H1 (cell line): Measurements from ENCODE around the gene HACE1. TPM values are rescaled to one million over a fixed set of nuclear protein-coding genes. Genes with fewer than 3 reads are reported as not detected.
"Not testable (repeated sequence)": the region's sequence is repeated elsewhere in the genome, so short reads cannot be mapped to it uniquely, and the experiment has no call there.

Source experiments
- CTCF ChIA-PET: fragments of 300-600 bp; sonication (Branson Sonifier 250); formaldehyde crosslinking; loops from one replicate; lab custom pipeline; 2021; ENCODE audit not compliant: partially characterized antibody; lab: Charles Lee
- POLR2A ChIA-PET: fragments of 300-600 bp; sonication (Branson Sonifier 250); formaldehyde crosslinking; loops from one replicate; lab custom pipeline; 2021; ENCODE audit warnings: inconsistent platforms; ENCODE audit not compliant: partially characterized antibody; lab: Charles Lee
- DNase-seq, 2 experiments: peaks; one replicate each; pipeline versions ENCODE4 v3.0.0 to v3.0.0-alpha.2; 2010 to 2022; ENCODE audit warnings: low spot score in 2 of 2, low read depth in 1 of 2, mixed read lengths in 1 of 2
- FAIRE-seq: peaks from 2 replicates; lab custom pipeline; 2011; peaks lifted over from hg19 to GRCh38; lab: Jason Lieb, UNC
- H2AFZ ChIP-seq: 2 replicates; pipeline ENCODE4 v1.8.1; 2012; ENCODE audit warnings: low read length, inconsistent platforms
- H2AK5ac ChIP-seq: 2 replicates; pipeline ENCODE4 v1.6.1; 2013; ENCODE audit warnings: low read depth, low read length
- H2BK120ac ChIP-seq: replicated peaks from 2 replicates; pipeline ENCODE3; 2013; ENCODE audit warnings: low read depth, low read length, inconsistent platforms
- H2BK12ac ChIP-seq: 2 replicates; pipeline ENCODE4 v1.6.1; 2013; ENCODE audit warnings: low read depth, low read length
- H2BK15ac ChIP-seq: 2 replicates; pipeline ENCODE4 v1.6.1; 2013; ENCODE audit warnings: low read length
- H2BK20ac ChIP-seq: 2 replicates; pipeline ENCODE4 v1.6.1; 2013; ENCODE audit warnings: low read length
- H2BK5ac ChIP-seq: 2 replicates; pipeline ENCODE4 v1.6.1; 2013; ENCODE audit warnings: low read depth, low read length
- H3K14ac ChIP-seq: 2 replicates; pipeline ENCODE4 v1.6.1; 2013; ENCODE audit warnings: inconsistent platforms; ENCODE audit not compliant: insufficient read length
- H3K18ac ChIP-seq: 2 replicates; pipeline ENCODE4 v1.6.1; 2013; ENCODE audit warnings: low read length; ENCODE audit errors: extremely low read depth
- H3K23ac ChIP-seq: 2 replicates; pipeline ENCODE4 v1.6.1; 2013; ENCODE audit warnings: inconsistent platforms; ENCODE audit not compliant: insufficient read length
- H3K23me2 ChIP-seq: 2 replicates; pipeline ENCODE4 v1.6.1; 2013; ENCODE audit warnings: low read depth, low read length
- H3K27ac ChIP-seq: 2 replicates; pipeline ENCODE4 v1.6.1; 2011; ENCODE audit warnings: low read depth, low read length, inconsistent platforms
- H3K27me3 ChIP-seq, 4 experiments: replicated peaks in 1 of 4; 1 replicate in 1 of 4; 2 replicates in 3 of 4; pipeline versions ENCODE4 v1.6.1 to v1.8.1; 2011 to 2013; ENCODE audit warnings: low read length in 3 of 4, mild to moderate bottlenecking in 3 of 4, inconsistent platforms in 2 of 4, mixed read lengths in 2 of 4, moderate library complexity in 1 of 4; ENCODE audit not compliant: control insufficient read depth in 3 of 4, insufficient read depth in 3 of 4; ENCODE audit errors: extremely low read depth in 1 of 4
- H3K36me3 ChIP-seq, 4 experiments: 2 replicates each; pipeline versions ENCODE4 v1.6.1 to v1.8.1; 2011 to 2013; ENCODE audit warnings: mild to moderate bottlenecking in 4 of 4, low read length in 3 of 4, moderate library complexity in 2 of 4, control low read depth in 1 of 4, inconsistent platforms in 1 of 4; ENCODE audit not compliant: insufficient read depth in 4 of 4, control insufficient read depth in 2 of 4
- H3K4ac ChIP-seq: replicated peaks from 2 replicates; pipeline ENCODE3; 2013; ENCODE audit warnings: low read length, low read depth, mixed read lengths, inconsistent platforms; ENCODE audit not compliant: insufficient read length
- H3K4me1 ChIP-seq, 4 experiments: replicated peaks in 1 of 4; 1 replicate in 1 of 4; 2 replicates in 3 of 4; pipeline versions ENCODE4 v1.6.1 to v1.8.1; 2011 to 2013; ENCODE audit warnings: low read length in 3 of 4, inconsistent platforms in 2 of 4, mixed read lengths in 1 of 4; ENCODE audit not compliant: insufficient read depth in 4 of 4, control insufficient read depth in 3 of 4
- H3K4me2 ChIP-seq, 2 experiments: 2 replicates each; pipeline versions ENCODE4 v1.6.1 to v1.8.1; 2011 to 2013; ENCODE audit warnings: low read depth in 2 of 2, low read length in 2 of 2, control low read depth in 1 of 2, inconsistent platforms in 1 of 2, mild to moderate bottlenecking in 1 of 2; ENCODE audit not compliant: insufficient read depth in 1 of 2
- H3K4me3 ChIP-seq, 4 experiments: fragments of 200-600, 300-600 bp in 1 of 4; sonication (generic), shearing (Covaris generic), sonication (Bioruptor Twin) in 1 of 4; 2 replicates each; pipeline versions ENCODE4 v1.5.1 to v1.8.1; 2011 to 2016; ENCODE audit warnings: low read length in 4 of 4, low read depth in 3 of 4, control low read depth in 2 of 4, inconsistent platforms in 2 of 4, mild to moderate bottlenecking in 2 of 4, mixed read lengths in 1 of 4, moderate library complexity in 1 of 4; ENCODE audit not compliant: insufficient read depth in 2 of 4; ENCODE audit errors: extremely low read depth in 1 of 4
- H3K56ac ChIP-seq: replicated peaks from 2 replicates; pipeline ENCODE3; 2013; ENCODE audit warnings: low read depth, mild to moderate bottlenecking, mixed read lengths, low read length, inconsistent platforms; ENCODE audit not compliant: insufficient read length
- H3K79me1 ChIP-seq: 2 replicates; pipeline ENCODE4 v1.6.1; 2013; ENCODE audit warnings: low read depth, low read length, control low read depth
- H3K79me2 ChIP-seq, 2 experiments: 2 replicates each; pipeline versions ENCODE4 v1.6.1 to v1.8.1; 2012 to 2013; ENCODE audit warnings: low read length in 2 of 2, mild to moderate bottlenecking in 2 of 2, inconsistent platforms in 1 of 2; ENCODE audit not compliant: insufficient read depth in 2 of 2, control insufficient read depth in 1 of 2
- H3K9ac ChIP-seq, 4 experiments: replicated peaks in 1 of 4; 1 replicate in 1 of 4; 2 replicates in 3 of 4; pipeline versions ENCODE4 v1.6.1 to v1.8.1; 2011 to 2013; ENCODE audit warnings: low read depth in 3 of 4, low read length in 3 of 4, control low read depth in 2 of 4, mild to moderate bottlenecking in 2 of 4, moderate library complexity in 2 of 4, inconsistent platforms in 1 of 4; ENCODE audit errors: extremely low read depth in 1 of 4
- H3K9me3 ChIP-seq, 2 experiments: 2 replicates each; pipeline versions ENCODE4 v1.6.1 to v1.8.1; 2012 to 2013; ENCODE audit warnings: mild to moderate bottlenecking in 2 of 2, moderate library complexity in 2 of 2, control low read depth in 1 of 2, inconsistent platforms in 1 of 2, low read depth in 1 of 2, low read length in 1 of 2, mixed read lengths in 1 of 2; ENCODE audit not compliant: insufficient read depth in 2 of 2
- H4K20me1 ChIP-seq, 2 experiments: replicated peaks in 1 of 2; 2 replicates each; pipeline versions ENCODE3 to v1.8.1; 2011 to 2013; ENCODE audit warnings: inconsistent platforms in 2 of 2, low read length in 2 of 2, mild to moderate bottlenecking in 1 of 2; ENCODE audit not compliant: insufficient read depth in 2 of 2, control insufficient read depth in 1 of 2
- H4K5ac ChIP-seq: 2 replicates; pipeline ENCODE4 v1.6.1; 2013; ENCODE audit warnings: low read length, low read depth, mixed read lengths, inconsistent platforms; ENCODE audit not compliant: insufficient read length
- H4K8ac ChIP-seq: 2 replicates; pipeline ENCODE4 v1.8.0; 2013; ENCODE audit warnings: mild to moderate bottlenecking, moderate library complexity, low read length, inconsistent platforms; ENCODE audit not compliant: insufficient read depth; ENCODE audit errors: extremely low read depth
- H4K91ac ChIP-seq: replicated peaks from 2 replicates; pipeline ENCODE3; 2013; ENCODE audit warnings: low read length, mixed read lengths, inconsistent platforms; ENCODE audit not compliant: insufficient read length
- CTCF ChIP-seq, 3 experiments: IDR thresholded peaks; 1 replicate in 2 of 3; 2 replicates in 1 of 3; pipeline versions ENCODE4 v1.5.1 to v1.6.1; 2011; ENCODE audit warnings: low read length in 3 of 3, mild to moderate bottlenecking in 3 of 3, inconsistent platforms in 2 of 3, low read depth in 1 of 3, moderate library complexity in 1 of 3; ENCODE audit not compliant: insufficient read depth in 1 of 3; ENCODE audit errors: control extremely low read depth in 1 of 3
- EGR1 ChIP-seq: IDR thresholded peaks from 2 replicates; pipeline ENCODE4 v1.6.1; 2011; ENCODE audit warnings: low read depth, low read length, borderline replicate concordance
- HDAC2 ChIP-seq, 2 experiments: fragments of 300-600 bp in 1 of 2; sonication (generic) in 1 of 2; IDR thresholded peaks; 2 replicates each; pipeline ENCODE4 v1.6.1; 2011 to 2012; ENCODE audit warnings: low read depth in 2 of 2, low read length in 2 of 2, mild to moderate bottlenecking in 2 of 2, moderate library complexity in 2 of 2, borderline replicate concordance in 1 of 2, inconsistent platforms in 1 of 2
- POU5F1 ChIP-seq: IDR thresholded peaks from 2 replicates; pipeline ENCODE4 v1.6.1; 2011; ENCODE audit warnings: low read depth, mild to moderate bottlenecking, low read length, moderate library complexity
- WGBS, 2 experiments: shearing (Covaris generic) in 1 of 2; methylation state at CpG; one replicate each; pipeline versions ENCODE4 v1.1.6 to v1.1.7; 2013 to 2015; ENCODE audit warnings: low lambda C conversion rate in 2 of 2, mixed read lengths in 2 of 2, inconsistent platforms in 1 of 2, low coverage in 1 of 2, missing lambda C conversion rate in 1 of 2; ENCODE audit not compliant: insufficient replicate concordance in 2 of 2, insufficient coverage in 1 of 2, insufficient read length in 1 of 2; ENCODE audit errors: extremely low coverage in 1 of 2, missing lambda C conversion rate in 1 of 2; 5-methylcytosine and 5-hydroxymethylcytosine counted together
- polyA plus RNA-seq, 7 experiments: library from polyadenylated mRNA; depleted of rRNA in 3 of 7; stranded (reverse) in 5 of 7; unstranded in 2 of 7; fragments of >200 nt in 5 of 7; fragments of 200-250 nt in 2 of 7; gene quantifications; 1 replicate in 5 of 7; 2 replicates in 1 of 7; 4 replicates in 1 of 7; pipeline versions ENCODE4 v1.2.1 to v1.2.3, GENCODE V29; 2011 to 2013; ENCODE audit warnings: missing spikeins in 2 of 7, mixed read lengths in 2 of 7
- total RNA-seq: library from RNA; stranded (reverse); fragmentation: NEBNext Ultra II Directional; extraction: Animal tissue kit (Norgen Biotek cat#: 25700); gene quantifications from 2 replicates; pipeline ENCODE4 v1.2.1, GENCODE V29; 2021

HACE1 gene
- total and polyA plus RNA-seq, 2 of the 8 experiments (the other 6 are each of a cell fraction or from before 2014, with no cell fraction given), result 7.1 to 21.3 TPM

- no peak for TF ChIP-seq CTCF (IDR thresholded peaks at IDR 0.05; ENCODE audit: control extremely low read depth in 1 of 3, insufficient read depth in 1 of 3, low read depth in 1 of 3, low read length in 3 of 3)
- no peak for TF ChIP-seq HDAC2 (IDR thresholded peaks at IDR 0.05; ENCODE audit: borderline replicate concordance in 1 of 2, low read depth in 2 of 2, low read length in 2 of 2)
- no peak for TF ChIP-seq POU5F1
- no peak for TF ChIP-seq EGR1
These were observed 22.6 kb downstream of the HACE1 start (continued) for GRCh38 chr6:104837158-104837557.

DNA sequence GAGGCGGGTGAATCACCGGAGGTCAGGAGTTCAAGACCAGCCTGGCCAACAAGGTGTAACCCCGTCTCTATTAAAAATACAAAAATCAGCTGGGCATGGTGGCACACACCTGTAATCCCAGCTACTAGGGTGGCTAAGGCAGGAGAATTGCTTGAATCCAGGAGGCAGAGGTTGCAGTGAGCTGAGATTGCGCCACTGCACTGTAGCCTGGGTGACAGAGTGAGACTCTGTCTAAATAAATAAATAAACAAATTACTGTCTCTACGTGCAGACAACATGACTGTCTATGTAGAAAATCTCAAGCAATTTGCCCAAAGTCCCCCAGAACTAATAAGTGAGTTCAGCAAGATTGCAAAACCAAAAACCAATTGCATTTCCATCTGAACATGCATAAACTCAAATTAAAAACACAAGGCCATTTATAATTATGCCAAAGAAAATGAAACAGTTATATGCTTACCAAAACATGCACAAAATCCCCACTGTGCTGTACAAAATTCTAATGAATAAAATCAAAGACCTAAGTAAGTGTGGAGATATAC is 23.2 kb downstream of the HACE1 start:
- H4K5ac ChIP-seq, H4K8ac ChIP-seq, H3K18ac ChIP-seq, H3K36me3 ChIP-seq, H3K4ac ChIP-seq, H4K20me1 ChIP-seq, H3K4me3 ChIP-seq, H2BK120ac ChIP-seq, H3K79me1 ChIP-seq, H2BK20ac ChIP-seq, H3K9me3 ChIP-seq, H3K27ac ChIP-seq, H3K56ac ChIP-seq, H3K79me2 ChIP-seq, H4K91ac ChIP-seq, H3K23me2 ChIP-seq, H3K9ac ChIP-seq, H3K27me3 ChIP-seq, H2AFZ ChIP-seq, FAIRE-seq, H2BK5ac ChIP-seq, H2BK15ac ChIP-seq, H3K4me1 ChIP-seq, CTCF ChIA-PET, H2AK5ac ChIP-seq, DNase-seq, H2BK12ac ChIP-seq, H3K23ac ChIP-seq, H3K14ac ChIP-seq, POLR2A ChIA-PET, H3K4me2 ChIP-seq: not testable (repeated sequence)
- 90% methylated on average over 5 of the region's 5 CpGs; no CpG with 5 or more reads in 1 of the 2 experiments for WGBS, 2 experiments
